DND-41 (cell line): ENCODE results near the gene GIPC3.

ENCODE experiments used
- CTCF ChIP-seq: IDR thresholded peaks from 2 replicates; pipeline ENCODE4 v1.5.1; 2012; ENCODE audit warnings: borderline replicate concordance, low read length, moderate library complexity, mild to moderate bottlenecking; ENCODE audit not compliant: poor library complexity, severe bottlenecking; ENCODE audit errors: extremely low read depth
- EZH2 ChIP-seq: IDR thresholded peaks from 3 replicates; pipeline ENCODE4 v1.6.1; 2012; ENCODE audit warnings: borderline replicate concordance, low read depth, mild to moderate bottlenecking, moderate library complexity, low read length, inconsistent platforms; ENCODE audit not compliant: severe bottlenecking

DNA sequence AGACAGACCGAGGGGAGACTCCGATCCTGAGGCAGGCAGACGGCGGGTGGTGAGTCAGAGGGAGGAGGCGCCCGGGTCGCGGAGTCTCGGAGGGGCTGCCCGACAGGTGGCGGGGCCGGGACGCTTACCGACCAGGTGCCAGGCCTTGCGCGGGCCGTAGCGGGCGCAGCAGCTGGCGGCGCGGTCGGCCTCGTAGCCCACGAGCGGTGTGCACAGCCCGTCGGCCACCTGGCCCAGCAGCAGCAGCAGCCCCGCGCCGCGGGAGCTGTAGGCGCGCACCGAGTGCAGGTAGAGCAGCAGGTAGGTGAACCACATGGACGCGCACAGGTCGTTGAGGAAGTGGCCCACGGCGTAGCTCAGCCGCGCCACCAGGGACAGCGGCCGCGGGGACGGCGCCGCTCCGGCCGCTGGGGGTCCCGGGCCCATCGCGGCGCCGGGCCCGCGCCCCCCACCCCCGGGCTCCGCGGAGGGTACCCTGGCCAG lies 28.3 kb upstream of the GIPC3 start:
- peak; percentile 15 for TF ChIP-seq CTCF
- TF ChIP-seq EZH2: no peak
